ENCODE results near the gene CHTF18.

Gene CHTF18

DNA sequence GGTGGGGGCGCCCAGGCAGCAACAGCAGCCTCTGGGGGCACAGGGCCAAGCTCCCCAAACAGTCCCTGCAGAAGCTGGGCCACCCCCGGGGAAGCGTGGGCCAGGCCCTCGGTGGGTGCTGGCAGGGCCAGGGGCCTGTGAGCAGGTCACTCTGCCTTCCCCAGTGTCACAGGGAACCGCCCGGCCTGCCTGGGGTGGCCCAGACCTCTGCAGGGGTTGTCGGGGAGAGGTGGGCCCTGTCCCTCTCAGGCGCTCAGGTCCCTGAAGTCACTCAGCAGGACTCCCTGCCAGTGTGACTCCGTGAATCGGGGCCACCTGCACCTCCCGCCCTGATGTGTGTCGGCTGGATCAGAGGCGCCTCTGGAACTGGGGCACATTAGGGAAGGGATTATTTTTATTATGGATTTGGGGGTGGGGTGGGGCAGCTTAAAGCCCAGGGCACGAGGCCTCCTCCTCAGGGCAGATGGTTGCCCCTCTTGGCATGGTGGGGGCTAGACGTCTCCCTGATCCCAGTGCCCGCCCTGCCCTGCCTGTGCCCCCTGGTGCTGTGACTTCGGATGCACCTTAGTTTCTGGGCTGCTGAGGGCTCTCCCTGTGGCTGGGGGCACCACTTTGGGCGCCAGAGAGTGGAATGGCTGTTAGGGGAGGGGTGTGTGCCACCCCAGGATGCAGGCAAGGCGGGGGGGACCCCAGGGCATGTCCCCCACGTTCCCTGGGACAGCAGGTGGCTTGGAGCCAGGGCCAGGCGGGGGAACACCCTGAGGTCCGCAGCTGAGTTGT lies 13.4 kb downstream of the CHTF18 start:
- FAIRE-seq (no peak), DNase-seq (ENCODE audit: insufficient read length, low spot score) (no peak)
- TF ChIP-seq TAF1 (IDR thresholded peaks at IDR 0.05; ENCODE audit: low read depth, low read length): no peak

DNA sequence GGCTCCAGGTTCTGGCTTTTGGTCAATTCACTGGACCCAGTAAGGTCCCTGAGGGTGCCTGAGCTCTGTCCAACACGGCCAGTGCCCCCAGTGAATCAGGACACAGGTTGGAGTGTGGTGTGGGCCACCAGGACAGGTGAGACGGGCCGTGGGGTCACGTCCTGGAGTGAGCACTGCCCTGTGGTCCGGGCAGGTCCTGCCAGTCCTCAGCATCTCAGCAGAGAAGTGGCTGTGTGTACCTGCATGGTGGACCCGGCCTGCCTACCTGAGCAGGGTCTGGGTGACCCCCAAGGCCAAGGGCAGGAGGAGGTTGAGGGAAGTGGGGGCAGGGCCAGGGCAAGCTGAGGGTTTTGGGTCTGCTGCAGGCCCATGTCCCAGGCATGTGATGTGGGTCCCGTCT lies 14.0 kb downstream of the CHTF18 start:
- TF ChIP-seq PAX5 (IDR thresholded peaks at IDR 0.05; ENCODE audit: insufficient read depth, low read length, severe bottlenecking) (no peak), POLR2AphosphoS5 (IDR thresholded peaks at IDR 0.05; ENCODE audit: low read depth, low read length) (no peak), SPI1 (IDR thresholded peaks at IDR 0.05; ENCODE audit: low read depth, low read length) (no peak), POU2F2 (IDR thresholded peaks at IDR 0.05; ENCODE audit: low read depth, low read length) (no peak), POLR2A (IDR thresholded peaks at IDR 0.05; ENCODE audit: low read depth, low read length) (no peak), TAF1 (IDR thresholded peaks at IDR 0.05; ENCODE audit: low read depth, low read length) (no peak)

DNA sequence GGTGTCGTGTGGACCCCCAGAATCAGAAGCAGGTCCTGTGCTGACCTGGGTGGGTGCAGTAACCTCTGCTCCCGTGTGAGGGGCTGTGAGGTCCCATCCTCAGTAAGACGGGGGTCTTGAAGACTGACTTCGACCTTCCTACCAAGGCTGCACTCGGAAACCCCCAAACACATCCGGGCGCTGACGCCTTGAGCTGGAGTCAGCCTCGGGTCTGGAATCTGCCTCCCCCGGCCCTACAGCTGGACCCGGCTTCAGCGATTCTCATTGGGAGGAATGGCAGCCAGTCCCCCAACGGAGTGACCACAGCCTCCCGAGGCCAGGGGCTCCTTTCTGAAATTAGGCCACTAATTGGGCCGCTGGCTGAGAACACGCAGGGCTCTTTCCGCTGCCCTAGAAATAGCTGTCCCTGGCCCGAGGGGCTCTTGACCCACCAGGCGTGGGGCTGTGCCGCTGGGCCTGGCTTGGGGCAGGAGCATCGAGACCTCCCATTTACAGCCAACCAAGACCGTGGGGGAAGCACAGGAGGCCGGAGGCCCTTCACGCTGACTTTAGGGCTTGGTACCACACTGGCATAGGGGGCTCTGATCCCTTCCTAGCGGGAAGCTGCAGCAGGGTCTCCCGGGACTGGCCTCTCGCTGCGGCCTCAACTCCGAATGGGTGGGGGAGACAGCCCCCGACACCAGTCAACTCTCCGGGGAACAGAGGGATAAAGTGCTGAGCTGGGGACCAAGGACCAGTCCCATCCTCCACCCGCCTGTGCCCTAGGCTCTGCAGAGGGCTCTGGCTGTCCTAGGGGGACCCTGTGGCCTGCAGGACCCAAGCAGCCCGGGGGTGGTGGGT lies 14.7 kb downstream of the CHTF18 start:
- FAIRE-seq: no peak
- TF ChIP-seq SPI1 (IDR thresholded peaks at IDR 0.05; ENCODE audit: low read depth, low read length) (no peak), TAF1 (IDR thresholded peaks at IDR 0.05; ENCODE audit: low read depth, low read length) (no peak), POU2F2 (IDR thresholded peaks at IDR 0.05; ENCODE audit: low read depth, low read length) (no peak), PAX5 (IDR thresholded peaks at IDR 0.05; ENCODE audit: insufficient read depth, low read length, severe bottlenecking) (no peak), POLR2AphosphoS5 (IDR thresholded peaks at IDR 0.05; ENCODE audit: low read depth, low read length) (no peak), POLR2A (IDR thresholded peaks at IDR 0.05; ENCODE audit: low read depth, low read length) (no peak)
- no peak for DNase-seq (ENCODE audit: insufficient read length, low spot score)

More for the DNA sequence above, 14.0 kb downstream of the CHTF18 start:
- FAIRE-seq (no peak), DNase-seq (ENCODE audit: insufficient read length, low spot score) (no peak)

DNA sequence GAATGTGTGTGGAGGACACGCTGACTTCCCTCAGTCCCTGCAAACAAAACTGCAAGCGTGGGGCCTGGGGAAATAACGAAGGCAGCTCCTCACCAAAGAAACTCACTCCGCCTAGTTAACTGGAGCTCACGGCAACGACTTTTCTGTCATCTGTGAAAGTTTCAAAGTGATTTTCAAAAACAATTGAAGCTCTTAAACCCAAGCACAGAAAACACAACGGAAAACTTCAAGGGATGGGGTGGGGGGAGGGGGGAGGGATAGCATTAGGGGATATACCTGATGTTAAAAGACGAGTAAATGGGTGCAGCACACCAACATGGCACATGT lies 15.3 kb downstream of the CHTF18 start:
- DNase-seq (ENCODE audit: insufficient read length, low spot score) (no peak), FAIRE-seq (no peak)
- TF ChIP-seq POLR2A (IDR thresholded peaks at IDR 0.05; ENCODE audit: low read depth, low read length): no peak
- TF ChIP-seq SPI1 (IDR thresholded peaks at IDR 0.05; ENCODE audit: low read depth, low read length): no peak
- TF ChIP-seq PAX5 (IDR thresholded peaks at IDR 0.05; ENCODE audit: insufficient read depth, low read length, severe bottlenecking): no peak
- no peak for TF ChIP-seq TAF1 (IDR thresholded peaks at IDR 0.05; ENCODE audit: low read depth, low read length)
- TF ChIP-seq POU2F2 (IDR thresholded peaks at IDR 0.05; ENCODE audit: low read depth, low read length): no peak
- TF ChIP-seq POLR2AphosphoS5 (IDR thresholded peaks at IDR 0.05; ENCODE audit: low read depth, low read length): no peak

DNA sequence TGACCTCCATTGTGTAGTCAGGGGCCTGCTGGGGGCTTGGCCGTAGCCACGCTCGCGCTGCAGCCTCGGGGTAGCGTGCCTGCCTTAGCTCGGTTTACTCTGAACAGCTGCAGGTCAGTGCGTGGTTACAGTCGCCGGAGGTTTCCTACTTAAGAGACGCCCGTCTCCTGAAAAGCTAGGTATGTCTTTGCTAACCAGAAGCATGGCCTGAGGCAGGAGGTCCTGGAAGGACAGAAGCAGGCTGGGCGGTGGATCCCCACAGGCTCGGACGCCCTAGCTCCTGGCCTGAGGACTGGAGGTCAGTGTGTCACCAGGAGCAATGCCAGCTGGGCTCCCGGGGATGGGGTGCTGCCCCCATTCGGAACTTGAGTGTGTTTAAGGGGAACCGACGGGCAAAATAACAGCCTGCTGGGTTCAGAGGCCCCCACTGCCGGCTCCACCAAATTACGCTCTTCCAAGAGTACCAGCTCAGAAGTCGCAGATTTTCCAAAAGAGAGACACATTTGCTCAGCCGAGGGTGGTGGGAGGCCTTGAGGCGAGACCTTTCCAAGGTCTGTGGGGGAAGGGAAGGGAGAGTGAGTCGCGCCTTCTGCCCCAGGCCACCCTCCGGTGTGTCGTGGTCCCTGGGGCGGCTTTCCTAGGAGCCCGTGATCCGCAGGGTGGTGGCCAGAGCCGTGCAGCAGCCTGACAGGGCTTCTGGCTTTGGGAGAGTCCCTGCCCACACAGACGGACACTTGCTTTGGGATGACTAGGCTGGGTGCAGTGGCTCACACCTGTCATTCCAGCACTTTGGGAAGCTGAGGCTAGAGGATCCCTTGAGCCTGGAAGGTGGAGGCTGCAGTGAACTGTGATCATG lies 16.0 kb downstream of the CHTF18 start:
- DNase-seq (ENCODE audit: insufficient read length, low spot score) (no peak), FAIRE-seq (no peak)
- TF ChIP-seq PAX5 (IDR thresholded peaks at IDR 0.05; ENCODE audit: insufficient read depth, low read length, severe bottlenecking) (no peak), POLR2AphosphoS5 (IDR thresholded peaks at IDR 0.05; ENCODE audit: low read depth, low read length) (no peak), TAF1 (IDR thresholded peaks at IDR 0.05; ENCODE audit: low read depth, low read length) (no peak), POU2F2 (IDR thresholded peaks at IDR 0.05; ENCODE audit: low read depth, low read length) (no peak), POLR2A (IDR thresholded peaks at IDR 0.05; ENCODE audit: low read depth, low read length) (no peak), SPI1 (IDR thresholded peaks at IDR 0.05; ENCODE audit: low read depth, low read length) (no peak)

DNA sequence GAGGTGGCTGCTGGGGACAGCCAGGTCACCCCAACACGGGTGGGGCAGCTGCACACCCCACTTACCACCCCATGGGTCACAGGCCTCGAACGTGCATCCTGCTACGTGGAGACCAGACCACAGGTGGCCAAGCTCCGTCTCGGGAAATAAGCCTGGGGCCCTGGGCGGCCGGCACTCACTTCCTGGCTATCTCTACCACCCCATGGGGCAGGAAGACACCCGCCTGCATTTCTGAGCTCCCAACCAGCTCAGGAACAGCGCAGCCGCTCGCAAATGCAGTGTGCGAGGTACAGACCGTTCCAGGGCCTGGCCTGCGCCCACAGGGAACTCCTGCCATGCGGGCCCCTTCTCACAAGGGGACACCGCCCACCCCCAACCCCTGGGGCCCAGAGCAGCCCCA lies 17.1 kb downstream of the CHTF18 start:
- no peak for FAIRE-seq
- no peak for DNase-seq (ENCODE audit: insufficient read length, low spot score)
- no peak for TF ChIP-seq POLR2A (IDR thresholded peaks at IDR 0.05; ENCODE audit: low read depth, low read length)
- TF ChIP-seq POLR2AphosphoS5 (IDR thresholded peaks at IDR 0.05; ENCODE audit: low read depth, low read length): no peak
- no peak for TF ChIP-seq SPI1 (IDR thresholded peaks at IDR 0.05; ENCODE audit: low read depth, low read length)
- TF ChIP-seq POU2F2 (IDR thresholded peaks at IDR 0.05; ENCODE audit: low read depth, low read length): no peak
- TF ChIP-seq PAX5 (IDR thresholded peaks at IDR 0.05; ENCODE audit: insufficient read depth, low read length, severe bottlenecking): no peak
- no peak for TF ChIP-seq TAF1 (IDR thresholded peaks at IDR 0.05; ENCODE audit: low read depth, low read length)

DNA sequence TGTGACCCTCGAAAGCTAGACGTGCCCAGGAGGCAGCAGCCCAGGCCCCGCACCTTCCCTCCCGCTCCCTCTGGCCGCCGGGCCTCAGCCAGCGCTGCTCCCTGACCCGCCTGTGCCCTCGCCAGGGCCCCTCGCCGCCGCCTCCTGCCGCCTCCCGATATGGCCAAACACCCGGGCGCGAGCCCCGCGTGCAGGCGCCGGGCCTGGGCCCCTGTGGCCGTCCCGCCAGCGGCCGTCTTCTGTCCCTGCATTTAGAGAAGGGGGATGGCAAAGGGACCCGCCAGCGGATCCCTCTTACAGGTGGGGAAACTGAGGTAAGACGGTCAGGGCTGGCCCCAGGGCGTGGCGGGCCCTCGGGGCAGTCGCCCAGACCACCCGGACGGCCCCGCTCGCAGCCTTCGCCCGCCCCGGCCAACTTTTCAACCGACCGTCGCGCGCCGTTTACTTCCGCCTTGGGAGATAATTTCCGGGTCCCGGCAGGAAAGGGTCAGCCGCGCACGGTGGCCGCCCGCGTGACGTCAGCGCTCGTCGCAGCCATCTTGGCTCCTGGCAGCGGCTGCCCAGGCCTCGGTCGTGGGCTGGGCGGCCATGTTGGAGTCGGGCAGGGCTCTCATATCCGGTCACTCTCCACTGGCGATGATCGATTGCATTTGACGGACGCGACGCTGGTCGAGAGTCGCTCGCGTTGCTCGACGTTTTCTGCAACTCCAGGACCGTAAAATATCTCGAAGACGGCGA lies 19.1 kb downstream of the CHTF18 start:
- DNase-seq (ENCODE audit: insufficient read length, low spot score): peak; percentile 99
- FAIRE-seq: peak; percentile 99
- peak; percentile 79; the same call in 1 of the 2 replicates for TF ChIP-seq POLR2AphosphoS5 (IDR thresholded peaks at IDR 0.05; ENCODE audit: low read depth, low read length)
- no peak for TF ChIP-seq SPI1 (IDR thresholded peaks at IDR 0.05; ENCODE audit: low read depth, low read length)
- peak; percentile 56; the same call in 1 of the 2 replicates for TF ChIP-seq TAF1 (IDR thresholded peaks at IDR 0.05; ENCODE audit: low read depth, low read length)
- TF ChIP-seq POU2F2 (IDR thresholded peaks at IDR 0.05; ENCODE audit: low read depth, low read length): no peak
- TF ChIP-seq POLR2A (IDR thresholded peaks at IDR 0.05; ENCODE audit: low read depth, low read length): 0 out of 2 replicates have a peak, but pooled peaks have one; percentile 65
- peak; percentile 50 for TF ChIP-seq PAX5 (IDR thresholded peaks at IDR 0.05; ENCODE audit: insufficient read depth, low read length, severe bottlenecking)

DNA sequence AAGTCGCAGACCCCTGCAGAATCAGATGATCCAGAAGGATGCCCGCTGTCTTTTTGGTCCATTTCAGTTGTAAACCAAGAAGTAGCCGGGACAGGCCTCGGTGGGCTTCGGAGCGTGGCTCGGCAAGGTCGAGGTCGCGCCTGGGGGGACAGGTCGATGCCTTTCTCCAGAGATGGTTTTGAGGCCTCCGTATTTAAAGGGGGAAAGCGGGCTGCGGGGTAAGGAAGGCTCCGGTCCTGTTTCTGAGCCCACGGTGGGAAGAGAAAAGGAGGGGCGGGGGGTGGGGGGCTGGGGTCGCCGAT lies 19.6 kb downstream of the CHTF18 start:
- TF ChIP-seq PAX5 (IDR thresholded peaks at IDR 0.05; ENCODE audit: insufficient read depth, low read length, severe bottlenecking) (no peak), POU2F2 (IDR thresholded peaks at IDR 0.05; ENCODE audit: low read depth, low read length) (no peak), SPI1 (IDR thresholded peaks at IDR 0.05; ENCODE audit: low read depth, low read length) (no peak), POLR2A (IDR thresholded peaks at IDR 0.05; ENCODE audit: low read depth, low read length) (no peak), POLR2AphosphoS5 (IDR thresholded peaks at IDR 0.05; ENCODE audit: low read depth, low read length) (no peak), TAF1 (IDR thresholded peaks at IDR 0.05; ENCODE audit: low read depth, low read length) (no peak)
- FAIRE-seq (no peak), DNase-seq (ENCODE audit: insufficient read length, low spot score) (no peak)

All from GM12891 (cell line).